Measurements from ENCODE around the gene KCNIP4. TPM values are rescaled to one million over a fixed set of nuclear protein-coding genes. Genes with fewer than 3 reads are reported as not detected.

The KCNIP4 gene
- total and polyA plus RNA-seq, 12 donors = 0.44 to 4.1 (median 1.6) TPM

DNA sequence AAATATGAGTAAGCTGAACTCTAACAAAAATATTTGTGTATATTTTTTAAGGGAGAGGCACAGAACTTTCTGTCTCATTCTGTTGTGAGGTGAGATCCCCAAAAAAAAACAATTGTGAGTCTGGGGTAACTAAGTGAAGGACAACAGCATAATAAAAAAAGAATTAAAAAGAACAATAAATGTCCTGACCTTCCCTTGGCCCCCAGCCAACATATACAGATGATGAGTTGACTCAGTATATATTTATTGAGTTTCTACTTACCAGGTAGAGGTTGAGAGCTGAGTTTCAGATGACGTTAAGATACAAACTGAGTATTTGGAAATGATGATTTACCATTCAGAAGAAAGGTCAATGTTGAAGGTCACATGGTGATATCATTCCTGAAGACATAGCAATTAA is 239.5 kb downstream of the KCNIP4 start:
- no peak for TF ChIP-seq POLR2A (IDR thresholded peaks at IDR 0.05)
- TF ChIP-seq CTCF (IDR thresholded peaks at IDR 0.05) = no peak
- Histone ChIP-seq H3K9me3 (replicated peaks in 1 of 3) (no peaks in the 10 kb centered on the region), H3K4me3 (no peak overlapping the region), H3K4me1 (replicated peaks in 1 of 2) (peaks cover 8 to 10% of the 10 kb centered on the region in 2 donors), H3K27me3 (no peaks in the 10 kb centered on the region), H3K27ac (no peak overlapping the region), H3K36me3 (replicated peaks in 1 of 2) (no peaks in the 10 kb centered on the region)
- no peak for DNase-seq
- 37 to 54% (median 43%) methylated on average over 1 of the region's 1 CpG for WGBS, 4 donors
- intact Hi-C loops (cut with DNase I) = no loop called here

DNA sequence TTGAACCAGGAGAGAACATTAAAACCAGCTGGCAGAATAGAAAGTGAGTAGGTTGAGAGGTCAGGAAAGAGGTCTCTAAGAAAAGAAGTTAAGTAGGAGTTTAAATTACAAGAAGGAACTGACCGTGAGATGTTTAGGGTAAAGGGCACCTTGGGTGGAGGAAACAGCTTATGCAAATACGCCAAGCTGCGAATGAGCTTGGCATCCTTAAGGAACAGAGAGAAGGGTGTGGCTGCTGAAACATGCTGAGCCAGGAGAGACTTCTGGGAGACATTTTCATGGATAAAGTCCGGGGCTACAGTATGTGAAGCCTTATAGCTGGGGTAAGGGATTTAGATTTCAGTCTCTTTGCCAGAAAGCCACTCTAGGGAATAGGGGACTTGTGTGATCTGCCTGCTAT is 249.1 kb downstream of the KCNIP4 start:
- Histone ChIP-seq H3K27ac (no peak overlapping the region), H3K4me3 (no peak overlapping the region), H3K27me3 (no peaks in the 10 kb centered on the region), H3K9me3 (replicated peaks in 1 of 3) (no peaks in the 10 kb centered on the region), H3K36me3 (replicated peaks in 1 of 2) (no peaks in the 10 kb centered on the region), H3K4me1 (replicated peaks in 1 of 2) (peaks cover 0 to 4% of the 10 kb centered on the region in 2 donors)
- TF ChIP-seq POLR2A (IDR thresholded peaks at IDR 0.05) (no peak), CTCF (IDR thresholded peaks at IDR 0.05) (no peak)
- 64 to 81% (median 75%) methylated on average over 4 of the region's 4 CpGs for WGBS, 4 donors
- no peak for DNase-seq
- intact Hi-C loops (cut with DNase I) = no loop called here

DNA sequence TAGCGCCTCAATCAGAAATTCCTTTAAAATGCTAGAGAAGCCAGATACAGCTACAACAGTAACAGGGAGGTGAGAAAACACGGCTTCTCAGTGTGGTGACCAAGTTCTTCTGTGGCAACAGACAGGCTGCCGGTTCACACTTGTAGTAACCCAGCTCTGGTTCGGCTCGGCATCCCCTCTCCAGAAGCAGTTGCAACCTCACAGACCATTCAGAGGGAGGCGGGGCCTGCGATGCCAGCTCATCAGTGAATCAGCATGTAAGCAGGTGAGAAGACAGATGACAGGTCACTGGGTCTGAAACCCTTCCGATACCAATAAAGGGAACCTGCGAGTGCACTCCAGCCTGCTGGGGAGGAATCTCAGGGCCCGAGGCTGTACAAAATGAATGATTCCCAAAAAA is 251.0 kb downstream of the KCNIP4 start:
- WGBS, 4 donors = 16 to 28% (median 22%) methylated on average over 4 to 10 of the region's 10 CpGs
- Histone ChIP-seq H3K27me3 (no peaks in the 10 kb centered on the region), H3K36me3 (replicated peaks in 1 of 2) (no peaks in the 10 kb centered on the region), H3K4me3 (no peak overlapping the region), H3K4me1 (replicated peaks in 1 of 2) (peaks cover 0 to 4% of the 10 kb centered on the region in 2 donors), H3K9me3 (replicated peaks in 1 of 3) (no peaks in the 10 kb centered on the region), H3K27ac (no peak overlapping the region)
- intact Hi-C loops (cut with DNase I) = no loop called here
- TF ChIP-seq POLR2A (IDR thresholded peaks at IDR 0.05) (no peak), CTCF (IDR thresholded peaks at IDR 0.05) (no peak)
- DNase-seq = peak; percentile 21 to 68 (median 33)

- 31 to 58% (median 36%) methylated on average over 4 of the region's 4 CpGs for WGBS, 4 donors
- no peak overlapping the region for H3K27ac ChIP-seq
- H3K4me1 ChIP-seq (replicated peaks in 1 of 2) = peaks cover 0 to 4% of the 10 kb centered on the region in 2 donors
- no peak for DNase-seq
- TF ChIP-seq CTCF (IDR thresholded peaks at IDR 0.05) (no peak), POLR2A (IDR thresholded peaks at IDR 0.05) (no peak)
- no peaks in the 10 kb centered on the region for H3K9me3 ChIP-seq (replicated peaks in 1 of 3)
- intact Hi-C loops (cut with DNase I) = no loop called here
- no peak overlapping the region for H3K4me3 ChIP-seq
- no peaks in the 10 kb centered on the region for H3K36me3 ChIP-seq (replicated peaks in 1 of 2)
- H3K27me3 ChIP-seq = no peaks in the 10 kb centered on the region
Observed at GRCh38 chr4:21695141-21695540, 253.4 kb downstream of the KCNIP4 start.
